ENCODE results near the gene CDC42.
"Not testable (repeated sequence)": the region's sequence is repeated elsewhere in the genome, so short reads cannot be mapped to it uniquely, and the experiment has no call there.

Gene CDC42

DNA sequence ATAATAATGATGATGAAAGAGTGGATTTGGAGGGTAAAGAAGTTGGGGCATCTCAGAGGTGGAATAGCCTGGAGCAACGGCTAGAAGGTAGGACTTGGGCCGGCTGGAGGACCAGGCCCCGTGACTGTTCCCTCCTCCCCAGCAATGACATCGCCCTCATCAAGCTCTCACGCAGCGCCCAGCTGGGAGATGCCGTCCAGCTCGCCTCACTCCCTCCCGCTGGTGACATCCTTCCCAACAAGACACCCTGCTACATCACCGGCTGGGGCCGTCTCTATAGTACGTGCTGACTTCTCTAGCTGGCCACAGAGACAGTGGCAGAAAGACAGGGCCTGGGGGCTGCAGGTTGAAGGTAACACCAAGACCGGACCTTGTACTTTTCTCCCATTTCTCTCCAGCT, 45.8 kb upstream of the CDC42 start:
- not testable (repeated sequence) for H2BK15ac ChIP-seq (ENCODE audit: low read depth, poor library complexity, severe bottlenecking); H2BK5ac ChIP-seq (ENCODE audit: low read depth, low read length, poor library complexity, severe bottlenecking); H3K4me2 ChIP-seq (ENCODE audit: low read length, poor library complexity, severe bottlenecking); H2BK12ac ChIP-seq (ENCODE audit: low read length in 2 of 2); H4K91ac ChIP-seq (ENCODE audit: low read length); H3K9me3 ChIP-seq (ENCODE audit: control insufficient read depth, low read length); H3K23ac ChIP-seq (ENCODE audit: low read length in 2 of 2); H3K14ac ChIP-seq (ENCODE audit: low read length in 2 of 2); H3K79me1 ChIP-seq (replicated peaks; ENCODE audit: low read length, poor library complexity, severe bottlenecking); H3K18ac ChIP-seq (ENCODE audit: low read depth in 1 of 2, low read length in 2 of 2); H3K4me3 ChIP-seq (ENCODE audit: insufficient read depth in 1 of 2, low read depth in 1 of 2, low read length in 2 of 2); H3K27ac ChIP-seq (ENCODE audit: low read length, poor library complexity, severe bottlenecking); H3K4ac ChIP-seq (ENCODE audit: low read depth in 1 of 2, low read length in 2 of 2); H4K8ac ChIP-seq (ENCODE audit: low read length); H3K4me1 ChIP-seq (ENCODE audit: control insufficient read depth, insufficient read depth, low read depth, low read length); H3K36me3 ChIP-seq (ENCODE audit: control insufficient read depth in 1 of 2, insufficient read depth in 2 of 2, low read depth in 1 of 2, low read length in 2 of 2); H3K9ac ChIP-seq (ENCODE audit: low read length); H2BK120ac ChIP-seq (ENCODE audit: low read depth, low read length); H3K27me3 ChIP-seq (ENCODE audit: control insufficient read depth in 1 of 2, insufficient read depth in 1 of 2, low read length in 2 of 2); DNase-seq; H2AK5ac ChIP-seq (ENCODE audit: low read length, severe bottlenecking); H2AFZ ChIP-seq (ENCODE audit: low read depth, low read length)
- WGBS: 91% methylated on average over 11 of the region's 13 CpGs

GRCh38 chr1:22007262-22007661, 45.2 kb upstream of the CDC42 start:
- not testable (repeated sequence) for H3K9me3 ChIP-seq (ENCODE audit: control insufficient read depth, low read length); H3K36me3 ChIP-seq (ENCODE audit: control insufficient read depth in 1 of 2, insufficient read depth in 2 of 2, low read depth in 1 of 2, low read length in 2 of 2); H3K4me2 ChIP-seq (ENCODE audit: low read length, poor library complexity, severe bottlenecking); H3K9ac ChIP-seq (ENCODE audit: low read length); H2BK120ac ChIP-seq (ENCODE audit: low read depth, low read length); H3K18ac ChIP-seq (ENCODE audit: low read depth in 1 of 2, low read length in 2 of 2); H3K4me3 ChIP-seq (ENCODE audit: insufficient read depth in 1 of 2, low read depth in 1 of 2, low read length in 2 of 2); H3K14ac ChIP-seq (ENCODE audit: low read length in 2 of 2); H2BK15ac ChIP-seq (ENCODE audit: low read depth, poor library complexity, severe bottlenecking); H2BK12ac ChIP-seq (ENCODE audit: low read length in 2 of 2); DNase-seq; H3K79me1 ChIP-seq (replicated peaks; ENCODE audit: low read length, poor library complexity, severe bottlenecking); H2BK5ac ChIP-seq (ENCODE audit: low read depth, low read length, poor library complexity, severe bottlenecking); H4K91ac ChIP-seq (ENCODE audit: low read length); H2AK5ac ChIP-seq (ENCODE audit: low read length, severe bottlenecking); H3K23ac ChIP-seq (ENCODE audit: low read length in 2 of 2); H4K8ac ChIP-seq (ENCODE audit: low read length); H3K4ac ChIP-seq (ENCODE audit: low read depth in 1 of 2, low read length in 2 of 2); H3K4me1 ChIP-seq (ENCODE audit: control insufficient read depth, insufficient read depth, low read depth, low read length); H2AFZ ChIP-seq (ENCODE audit: low read depth, low read length); H3K27ac ChIP-seq (ENCODE audit: low read length, poor library complexity, severe bottlenecking); H3K27me3 ChIP-seq (ENCODE audit: control insufficient read depth in 1 of 2, insufficient read depth in 1 of 2, low read length in 2 of 2)
- 87% methylated on average over 2 of the region's 10 CpGs for WGBS

GRCh38 chr1:22009566-22009965, 42.9 kb upstream of the CDC42 start:
- not testable (repeated sequence) for H2AFZ ChIP-seq (ENCODE audit: low read depth, low read length); H3K9me3 ChIP-seq (ENCODE audit: control insufficient read depth, low read length); H2BK120ac ChIP-seq (ENCODE audit: low read depth, low read length); H2BK5ac ChIP-seq (ENCODE audit: low read depth, low read length, poor library complexity, severe bottlenecking); H3K4ac ChIP-seq (ENCODE audit: low read depth in 1 of 2, low read length in 2 of 2); H3K79me1 ChIP-seq (replicated peaks; ENCODE audit: low read length, poor library complexity, severe bottlenecking); H3K23ac ChIP-seq (ENCODE audit: low read length in 2 of 2); H3K36me3 ChIP-seq (ENCODE audit: control insufficient read depth in 1 of 2, insufficient read depth in 2 of 2, low read depth in 1 of 2, low read length in 2 of 2); H3K9ac ChIP-seq (ENCODE audit: low read length); H2BK12ac ChIP-seq (ENCODE audit: low read length in 2 of 2); H2AK5ac ChIP-seq (ENCODE audit: low read length, severe bottlenecking); H3K4me3 ChIP-seq (ENCODE audit: insufficient read depth in 1 of 2, low read depth in 1 of 2, low read length in 2 of 2); H3K18ac ChIP-seq (ENCODE audit: low read depth in 1 of 2, low read length in 2 of 2); H4K91ac ChIP-seq (ENCODE audit: low read length); H3K14ac ChIP-seq (ENCODE audit: low read length in 2 of 2); DNase-seq; H3K27me3 ChIP-seq (ENCODE audit: control insufficient read depth in 1 of 2, insufficient read depth in 1 of 2, low read length in 2 of 2); H3K4me1 ChIP-seq (ENCODE audit: control insufficient read depth, insufficient read depth, low read depth, low read length); H3K27ac ChIP-seq (ENCODE audit: low read length, poor library complexity, severe bottlenecking); H4K8ac ChIP-seq (ENCODE audit: low read length); H3K4me2 ChIP-seq (ENCODE audit: low read length, poor library complexity, severe bottlenecking); H2BK15ac ChIP-seq (ENCODE audit: low read depth, poor library complexity, severe bottlenecking)
- 67% methylated on average over 4 of the region's 11 CpGs for WGBS

GRCh38 chr1:22012752-22013151, 39.8 kb upstream of the CDC42 start:
- not testable (repeated sequence) for H2BK5ac ChIP-seq (ENCODE audit: low read depth, low read length, poor library complexity, severe bottlenecking); H2BK12ac ChIP-seq (ENCODE audit: low read length in 2 of 2); H4K91ac ChIP-seq (ENCODE audit: low read length); H3K27ac ChIP-seq (ENCODE audit: low read length, poor library complexity, severe bottlenecking); H3K4me2 ChIP-seq (ENCODE audit: low read length, poor library complexity, severe bottlenecking); H3K23ac ChIP-seq (ENCODE audit: low read length in 2 of 2); DNase-seq; H4K8ac ChIP-seq (ENCODE audit: low read length); H3K36me3 ChIP-seq (ENCODE audit: control insufficient read depth in 1 of 2, insufficient read depth in 2 of 2, low read depth in 1 of 2, low read length in 2 of 2); H3K4me3 ChIP-seq (ENCODE audit: insufficient read depth in 1 of 2, low read depth in 1 of 2, low read length in 2 of 2); H3K4me1 ChIP-seq (ENCODE audit: control insufficient read depth, insufficient read depth, low read depth, low read length); H3K79me1 ChIP-seq (replicated peaks; ENCODE audit: low read length, poor library complexity, severe bottlenecking); H2BK15ac ChIP-seq (ENCODE audit: low read depth, poor library complexity, severe bottlenecking); H3K27me3 ChIP-seq (ENCODE audit: control insufficient read depth in 1 of 2, insufficient read depth in 1 of 2, low read length in 2 of 2); H3K4ac ChIP-seq (ENCODE audit: low read depth in 1 of 2, low read length in 2 of 2); H3K18ac ChIP-seq (ENCODE audit: low read depth in 1 of 2, low read length in 2 of 2); H3K9me3 ChIP-seq (ENCODE audit: control insufficient read depth, low read length); H3K9ac ChIP-seq (ENCODE audit: low read length); H2AFZ ChIP-seq (ENCODE audit: low read depth, low read length); H3K14ac ChIP-seq (ENCODE audit: low read length in 2 of 2); H2BK120ac ChIP-seq (ENCODE audit: low read depth, low read length); H2AK5ac ChIP-seq (ENCODE audit: low read length, severe bottlenecking)
- 86% methylated on average over 1 of the region's 4 CpGs for whole genome bisulfite sequencing

Data from mesenchymal stem cell (in vitro differentiated cells and primary cell).